GM19397 (cell line): ENCODE data around the gene UNC93B1.
"Not testable (repeated sequence)": the region's sequence is repeated elsewhere in the genome, so short reads cannot be mapped to it uniquely, and the experiment has no call there.

ENCODE experiments used
- ATAC-seq: cut with Tn5 transposase; IDR thresholded peaks from one replicate; pipeline ENCODE4 v1.9.1; 2021; ENCODE audit warnings: mild to moderate bottlenecking, moderate library complexity; ENCODE audit not compliant: unreplicated experiment

The UNC93B1 gene

DNA sequence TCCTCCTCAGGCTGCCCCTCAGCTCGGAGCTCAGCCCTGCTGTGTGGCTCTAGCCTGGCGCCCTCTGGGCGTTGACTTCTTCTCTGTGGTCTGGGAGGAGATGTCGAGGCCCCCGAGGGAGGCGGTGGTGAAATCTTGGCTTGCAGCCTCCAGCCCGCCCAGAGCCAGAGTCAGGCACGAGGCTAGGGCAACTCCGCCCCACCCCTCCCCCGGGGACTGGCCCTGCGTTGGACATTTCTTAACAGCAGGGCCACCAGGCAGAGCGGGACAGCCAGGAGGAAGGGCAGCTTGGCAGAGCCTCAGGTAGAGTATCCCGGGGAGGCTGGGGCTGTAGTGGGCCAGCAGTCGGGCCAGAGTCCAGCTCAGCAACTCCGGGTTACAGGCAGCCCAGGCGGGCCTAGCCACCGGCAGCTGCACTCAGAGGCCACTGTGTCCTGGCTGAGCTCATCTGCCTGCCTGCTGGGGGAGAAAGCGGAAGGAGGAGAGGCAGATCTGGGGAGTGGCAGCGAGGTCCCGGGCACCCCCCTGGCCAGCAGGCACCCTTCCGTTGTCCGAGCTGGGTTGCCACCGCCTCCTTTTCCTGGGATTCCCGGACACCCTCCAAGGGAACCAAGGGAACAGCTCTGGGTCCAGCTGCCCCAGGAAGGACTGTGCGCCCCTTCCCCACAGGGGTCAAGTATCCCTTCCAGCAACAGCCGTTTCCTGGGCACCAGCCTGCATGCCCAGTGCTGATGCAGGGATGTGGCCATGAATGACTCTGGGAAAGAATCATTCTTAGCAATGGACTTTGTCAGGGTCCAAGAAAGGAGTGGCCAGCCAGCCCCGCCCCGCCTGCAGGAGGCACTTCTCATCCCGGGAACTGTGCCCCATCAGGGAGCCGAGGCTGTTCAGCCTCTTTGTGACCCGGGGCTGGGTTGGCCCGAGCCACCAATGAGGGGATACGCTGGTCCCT lies 6.5 kb upstream of the UNC93B1 start, which contains the start of gene ALDH3B1:
Gene ALDH3B1 (plus strand): TSS at position 238 of the 952 bp plus-strand sequence. CDS start 4,971 bp downstream, outside the sequence.
- ATAC-seq: no peak

DNA sequence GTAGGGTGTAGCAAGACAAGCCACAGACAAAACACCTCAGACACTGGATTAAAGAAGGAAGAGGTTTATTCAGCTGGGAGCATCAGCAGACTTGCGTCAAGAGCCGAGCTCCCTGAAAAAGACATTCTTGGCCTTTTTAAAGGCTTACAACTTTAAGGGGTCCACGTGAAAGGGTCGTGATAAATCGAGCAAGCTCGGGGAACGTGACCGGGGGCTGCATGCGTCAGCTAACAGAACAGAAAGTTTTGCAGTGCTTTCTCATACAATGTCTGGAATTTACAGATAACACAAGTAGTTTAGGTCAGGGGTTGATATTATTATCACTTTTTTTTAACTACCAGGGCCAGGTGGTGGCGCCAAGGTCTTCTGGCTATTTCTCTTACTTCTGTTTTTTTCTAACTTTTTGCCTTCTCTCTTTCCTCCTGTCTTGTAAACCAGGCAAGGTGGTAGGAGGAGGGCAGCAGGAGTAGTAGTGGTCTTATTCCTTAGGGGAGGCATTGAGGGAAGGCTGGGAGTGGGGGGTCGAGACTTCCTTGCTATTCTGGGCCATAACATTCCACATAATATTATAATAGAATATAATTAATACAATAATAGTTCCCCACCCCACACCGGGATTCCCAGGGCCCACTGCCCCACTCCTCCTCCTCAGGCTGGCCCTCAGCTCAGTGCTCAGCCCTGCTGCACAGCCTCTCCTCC lies 5.6 kb upstream of the UNC93B1 start:
- ATAC-seq: no peak

DNA sequence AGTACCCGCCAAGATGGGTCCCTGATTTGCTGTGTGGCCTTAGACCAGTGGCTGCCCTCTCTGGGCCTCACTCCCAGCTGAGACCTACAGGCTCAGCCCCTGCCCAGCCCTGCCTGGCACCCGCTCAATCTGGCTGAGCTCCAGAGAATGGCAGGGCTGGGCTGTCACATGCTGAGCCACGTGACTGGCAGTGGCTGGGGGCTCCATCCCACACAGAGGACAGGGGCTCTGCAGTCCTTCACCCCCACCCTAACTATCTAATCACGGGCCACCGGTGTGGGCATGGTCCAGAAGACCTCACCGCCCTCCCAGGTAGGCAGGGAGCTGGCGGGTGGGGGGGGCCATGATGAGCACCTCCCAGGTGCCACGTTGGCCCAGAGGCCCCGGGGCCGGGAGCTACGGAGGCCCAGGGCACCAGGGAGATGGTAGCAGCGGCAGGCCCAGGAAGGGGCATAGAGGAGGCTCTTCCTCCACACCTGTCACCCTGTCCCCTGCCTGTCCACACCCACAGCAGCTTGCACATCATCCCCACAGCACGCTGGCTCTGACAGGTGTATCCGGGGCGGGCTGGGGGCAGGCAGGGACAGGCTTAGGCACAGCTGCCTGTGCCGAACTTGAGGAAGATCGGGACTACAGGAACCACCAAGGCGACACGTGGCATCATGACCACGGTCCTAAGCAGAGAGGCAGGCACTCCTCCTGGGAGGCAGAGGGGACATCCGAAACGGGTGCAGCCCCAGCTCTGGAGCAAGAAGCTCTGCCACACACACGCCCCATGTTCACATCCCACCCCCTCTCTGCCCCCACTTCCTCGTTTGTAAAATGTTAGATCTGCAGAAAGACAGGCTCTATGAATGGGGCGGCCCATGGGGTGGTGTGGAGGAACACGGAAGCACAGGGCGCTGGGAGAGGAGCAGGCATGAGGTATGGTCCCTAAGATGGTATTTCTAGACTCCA lies 4.8 kb upstream of the UNC93B1 start:
- ATAC-seq: no peak

- no peak for ATAC-seq
These were observed 3.8 kb upstream of the UNC93B1 start for GRCh38 chr11:68007498-68008380.

DNA sequence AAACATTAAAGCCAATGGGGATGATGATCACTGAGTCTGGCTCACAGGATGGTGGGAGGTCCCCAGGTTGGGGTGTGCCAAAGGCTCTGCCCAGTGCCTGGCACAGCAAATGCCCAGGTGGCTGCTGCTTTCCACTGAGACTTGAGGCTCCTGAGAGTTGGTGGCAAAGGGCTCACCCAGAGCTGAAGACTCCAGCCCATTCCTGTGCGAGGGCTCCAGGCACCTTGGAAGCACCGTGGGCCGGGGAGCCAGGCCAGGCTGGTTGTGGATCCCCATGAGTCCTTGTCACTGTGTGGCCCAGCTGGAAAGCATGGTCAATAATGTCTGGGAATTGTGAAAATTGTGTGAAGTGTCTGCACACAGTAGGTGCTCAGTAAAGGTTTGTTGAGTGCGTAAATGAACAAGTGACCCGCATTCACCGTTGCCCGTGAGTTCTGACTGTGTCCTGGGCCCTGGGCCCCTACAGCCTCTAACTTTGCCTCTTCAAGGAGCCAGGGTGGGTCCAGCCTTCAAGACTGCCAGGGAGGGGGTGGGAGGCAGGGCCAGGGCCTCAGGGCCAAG lies 2.8 kb upstream of the UNC93B1 start:
- no peak for ATAC-seq

DNA sequence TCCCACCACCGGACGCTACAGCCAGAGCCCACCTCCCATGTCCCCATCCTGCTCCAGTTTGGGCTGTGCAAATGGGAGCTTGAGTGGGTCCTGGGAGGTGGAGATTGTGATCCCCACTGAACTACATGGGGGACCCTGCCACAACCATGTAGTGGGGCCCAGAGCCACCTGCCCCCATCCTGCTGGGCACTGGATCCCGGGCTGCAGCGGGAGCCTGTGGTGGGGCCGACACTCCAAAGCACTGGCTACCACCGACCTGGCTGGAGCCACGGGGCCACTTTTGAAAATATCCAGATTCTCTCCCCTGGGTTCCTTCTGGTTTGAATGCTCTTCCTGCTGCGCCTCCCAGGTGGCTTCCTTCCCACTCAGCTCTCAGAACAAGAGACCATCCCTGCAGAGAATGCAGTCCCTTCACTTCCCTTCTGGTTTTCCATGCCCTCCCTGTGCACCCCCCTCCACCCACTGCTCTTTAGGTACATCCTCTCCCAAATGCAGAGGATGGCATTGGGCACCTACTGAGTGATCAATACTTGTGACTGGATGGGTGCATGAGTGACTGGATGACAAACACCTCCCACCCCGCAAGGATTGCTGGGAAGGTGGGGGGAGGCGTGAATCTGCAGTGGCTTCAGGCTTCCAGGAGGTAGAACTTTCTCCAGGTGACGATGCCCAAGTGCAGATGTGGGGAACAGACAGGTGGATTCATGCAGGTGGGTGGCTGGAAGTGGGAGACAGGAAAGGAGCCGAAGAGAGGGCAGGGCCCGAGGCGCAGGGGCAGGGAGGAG lies 846 bp upstream of the UNC93B1 start:
- no peak for ATAC-seq

DNA sequence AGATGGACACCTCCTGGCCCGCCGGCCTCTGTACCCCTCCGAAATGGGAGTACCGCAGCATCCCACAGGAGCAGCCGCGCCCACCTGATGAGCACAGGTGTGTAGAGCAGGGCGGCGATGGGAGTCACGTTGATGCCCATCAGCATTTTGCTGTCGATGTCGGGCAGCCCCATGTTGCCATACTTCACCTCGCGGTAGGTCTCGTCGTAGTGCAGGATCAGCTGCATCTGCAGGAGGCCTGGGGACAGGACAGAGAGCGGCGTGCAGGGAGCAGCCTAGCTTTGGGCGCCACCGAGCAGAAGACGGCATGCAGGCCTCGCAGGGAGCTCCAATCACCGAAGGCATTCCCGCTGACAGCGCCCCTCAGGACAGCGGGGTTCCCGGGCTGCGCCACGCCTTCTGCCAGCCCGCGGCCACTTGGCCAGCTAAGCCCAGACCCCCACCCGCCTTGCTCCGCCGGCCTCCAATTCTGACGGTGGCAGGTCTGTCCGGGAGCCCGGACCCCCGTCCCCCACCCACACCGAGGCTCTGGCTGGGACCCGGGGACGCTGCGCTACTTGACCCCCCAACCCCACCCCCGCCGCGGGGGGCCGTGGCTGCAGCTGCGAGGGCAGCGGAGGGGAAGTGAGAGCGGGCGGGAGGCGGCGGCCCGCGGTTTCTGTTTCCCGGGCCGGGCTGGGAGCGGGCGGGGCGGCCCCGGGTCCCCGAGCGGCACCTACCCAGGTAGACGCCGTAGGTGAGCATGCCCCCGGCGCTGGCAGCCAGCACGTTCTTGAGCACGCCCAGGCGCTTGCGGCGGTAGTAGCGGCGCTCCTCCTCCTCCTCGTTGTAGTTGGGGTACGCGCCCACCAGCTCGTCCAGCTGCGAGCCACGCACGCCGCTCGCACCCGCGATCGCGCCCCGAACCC lies 705 bp downstream of the UNC93B1 start:
- ATAC-seq: peak; percentile 44

GRCh38 chr11:68002575-68002937 lies 1.3 kb downstream of the UNC93B1 start:
- ATAC-seq: peak; percentile 8

DNA sequence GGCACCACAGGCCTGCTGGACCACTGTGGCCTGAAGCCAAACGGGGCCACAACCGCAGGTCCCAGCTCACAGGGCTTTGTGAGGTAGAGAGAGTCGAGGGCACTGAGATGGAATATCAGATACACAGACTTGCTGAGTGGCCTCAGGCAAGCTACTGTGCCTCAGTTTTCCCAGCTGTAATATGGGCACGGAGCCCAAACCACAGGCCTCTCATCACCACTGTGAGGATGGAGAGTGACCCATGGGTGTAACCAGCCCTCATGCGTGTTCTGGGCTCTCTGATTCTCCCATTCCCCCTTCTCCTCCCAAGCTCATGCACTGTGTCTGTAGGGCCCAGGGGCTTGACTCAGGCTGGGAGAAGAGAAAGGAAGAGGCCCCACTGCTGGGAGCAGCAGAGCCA lies 4.2 kb downstream of the UNC93B1 start:
- no peak for ATAC-seq

DNA sequence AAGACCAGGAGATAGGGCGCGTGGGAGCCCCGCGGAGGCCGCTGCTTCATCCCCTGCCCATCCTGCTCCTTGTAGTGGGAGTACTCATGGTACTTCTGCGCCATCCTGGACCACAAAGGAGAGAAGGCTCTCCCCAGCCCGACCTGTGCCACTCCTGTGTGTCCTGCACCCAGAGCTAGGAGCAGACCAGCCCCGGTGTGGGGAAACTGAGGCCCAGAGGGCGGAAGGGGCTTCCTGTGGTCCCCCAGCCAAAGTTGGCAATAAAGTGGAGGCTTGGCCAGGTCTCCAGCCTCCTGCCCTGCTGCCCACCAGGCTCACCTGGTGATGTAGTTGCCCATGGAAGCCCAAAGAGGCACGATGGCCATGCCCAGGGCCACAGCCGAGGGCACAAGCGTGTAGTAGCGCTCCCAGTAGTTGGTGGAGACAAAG lies 4.7 kb downstream of the UNC93B1 start:
- no peak for ATAC-seq

DNA sequence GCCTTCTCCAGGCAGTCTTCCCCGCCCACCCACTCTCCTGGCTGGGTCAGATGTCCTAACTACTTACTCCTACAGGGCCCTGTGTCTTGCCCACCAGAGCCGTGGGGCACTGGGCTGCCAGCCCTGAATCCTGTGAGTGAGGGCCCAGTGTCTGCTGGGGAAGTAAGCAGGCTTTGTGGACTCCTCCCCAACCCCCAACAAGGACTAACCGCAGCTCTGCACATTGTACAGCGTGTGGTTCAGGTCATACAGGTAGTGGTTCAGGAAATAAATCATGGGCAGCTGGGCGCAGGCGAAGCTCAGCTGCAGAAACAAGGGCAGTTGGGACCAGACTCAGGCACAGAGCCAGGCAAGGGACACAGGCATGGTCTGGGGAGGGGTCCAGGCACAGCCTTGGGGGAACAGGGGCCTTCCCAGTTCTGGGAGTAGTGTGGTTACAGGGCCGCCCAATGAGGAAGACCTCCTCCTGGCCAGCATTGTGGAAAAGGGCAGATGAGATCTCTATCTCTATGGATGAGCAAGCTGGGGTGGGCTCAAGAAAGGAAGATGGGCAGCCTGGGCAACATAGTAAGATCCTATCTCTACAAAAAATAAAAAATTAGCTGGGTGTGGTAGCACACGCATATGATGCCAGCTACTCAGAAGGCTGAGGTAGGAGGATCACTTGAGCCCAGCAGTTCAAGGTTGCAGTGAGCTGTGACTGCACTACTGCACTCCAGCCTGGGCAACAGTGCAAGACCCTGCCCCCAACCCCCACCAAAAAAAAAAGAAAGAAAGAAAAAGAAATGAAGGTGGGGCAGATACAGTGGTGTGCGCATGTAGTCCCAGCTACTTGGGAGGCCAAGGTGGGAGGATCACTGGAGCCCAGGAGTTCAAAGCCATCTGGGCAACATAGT lies 5.5 kb downstream of the UNC93B1 start:
- ATAC-seq: no peak

DNA sequence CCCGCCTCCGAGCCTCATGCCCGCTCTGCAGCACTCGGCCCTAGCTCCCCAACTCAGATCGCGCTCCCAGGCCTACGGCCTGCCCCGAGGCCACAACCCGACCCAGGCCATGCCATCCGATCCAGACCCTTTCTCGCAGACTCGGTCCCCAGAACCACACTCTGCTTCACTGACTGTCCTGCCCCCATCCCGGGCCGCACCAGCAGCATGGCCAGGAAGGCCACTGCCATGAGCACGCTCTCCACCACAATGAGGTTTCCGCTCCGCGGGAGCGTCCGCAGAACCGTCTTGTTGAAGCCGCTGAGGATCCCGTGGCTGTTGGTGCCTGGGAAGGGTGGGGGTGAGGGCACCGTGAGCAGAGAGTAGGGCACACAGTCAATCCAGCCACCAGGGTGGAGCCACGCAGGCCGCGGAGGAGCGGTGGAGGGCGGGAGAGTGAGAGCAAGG lies 6.4 kb downstream of the UNC93B1 start:
- no peak for ATAC-seq

DNA sequence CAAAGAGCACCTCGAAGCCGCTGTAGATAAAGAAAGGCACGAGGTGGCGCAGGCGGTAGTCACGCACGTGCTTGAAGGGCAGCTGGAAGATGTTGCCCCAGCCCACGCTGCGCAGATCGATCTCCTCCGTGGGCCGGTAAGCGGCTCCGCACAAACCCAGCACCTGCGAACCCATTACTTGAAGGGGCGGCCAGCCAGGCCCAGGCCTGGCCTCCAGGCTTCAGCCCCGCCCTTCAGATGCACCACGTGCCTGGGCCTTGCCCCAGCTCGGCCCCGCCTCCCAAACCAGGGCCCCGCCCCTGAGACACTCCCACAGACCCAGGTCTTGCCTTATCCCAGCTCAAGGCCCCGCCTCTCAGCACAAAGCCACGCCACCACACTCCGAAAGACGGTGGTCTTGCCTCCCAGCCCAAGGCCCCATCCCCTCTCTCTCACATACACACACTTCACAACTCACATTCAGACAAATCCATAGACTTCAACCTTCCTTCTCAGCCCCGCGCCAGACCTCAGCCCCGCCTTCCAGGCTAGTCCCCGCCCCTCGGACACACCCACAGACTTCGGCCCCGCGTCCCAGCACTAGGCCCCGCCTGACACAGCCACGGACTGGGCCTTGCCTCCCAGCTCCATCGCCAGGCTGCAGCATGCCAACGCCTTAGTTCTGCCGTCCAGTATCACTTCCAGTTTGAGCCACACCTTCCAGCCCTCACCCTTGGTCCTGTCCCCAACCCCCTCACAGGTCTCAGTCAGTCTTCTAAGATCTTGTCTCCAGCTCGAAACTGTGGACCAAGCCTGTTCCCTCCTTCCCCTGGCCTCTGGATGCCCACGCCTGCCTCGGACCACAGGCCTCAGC lies 7.0 kb downstream of the UNC93B1 start:
- no peak for ATAC-seq

DNA sequence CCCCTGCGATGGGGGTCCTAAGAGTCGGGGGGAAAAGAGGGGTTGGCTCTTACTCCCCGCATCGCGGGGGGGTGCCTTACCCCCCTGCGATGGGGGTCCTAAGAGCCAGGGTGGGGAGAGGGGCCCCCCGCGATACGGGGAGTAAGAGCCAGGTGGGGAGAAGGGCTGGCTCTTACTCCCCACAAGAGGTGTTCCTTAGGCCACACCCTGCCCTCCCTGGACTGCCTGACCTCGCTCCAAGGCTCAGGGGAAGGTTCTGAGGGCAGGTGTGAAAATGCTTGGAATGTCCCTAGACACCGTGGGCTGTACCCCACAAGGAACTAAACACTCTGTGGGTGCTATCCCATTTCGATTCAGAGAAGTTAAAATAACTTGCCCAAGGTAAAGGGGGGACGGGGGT lies 7.8 kb downstream of the UNC93B1 start:
- ATAC-seq: no peak

DNA sequence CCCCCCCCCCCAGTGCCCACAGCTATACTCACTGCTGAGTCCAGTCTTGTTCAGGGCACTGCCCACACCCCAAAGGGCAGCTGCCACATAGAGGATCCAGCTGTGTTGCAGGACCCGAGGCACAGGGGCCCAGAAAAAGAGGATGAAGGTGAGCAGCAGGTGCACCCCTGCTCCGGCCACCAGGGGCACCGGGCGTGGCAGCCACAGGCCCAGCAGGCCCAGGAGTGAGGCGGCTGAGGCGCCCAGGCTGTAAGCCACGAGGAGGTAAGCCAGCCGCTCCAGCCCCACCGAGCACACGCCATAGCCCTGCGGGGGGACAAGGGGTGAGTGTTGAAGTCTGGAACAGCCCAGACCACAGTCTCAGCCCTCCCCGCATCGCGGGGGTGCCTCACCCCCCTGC lies 8.3 kb downstream of the UNC93B1 start:
- not testable (repeated sequence) for ATAC-seq

GRCh38 chr11:67995129-67995528 lies 8.8 kb downstream of the UNC93B1 start:
- not testable (repeated sequence) for ATAC-seq
